Effector memory CD4-positive, alpha-beta T cell (primary cell): ENCODE results near the gene AKNA.

Experiments used
- DNase-seq, 3 donors: peaks; one replicate each; pipeline ENCODE4 v3.0.0-alpha.2; 2020
- H3K27ac ChIP-seq: 2 replicates; pipeline ENCODE4 v1.7.0; 2013; ENCODE audit warnings: mild to moderate bottlenecking, low read length, moderate library complexity; ENCODE audit not compliant: insufficient read depth, poor library complexity, severe bottlenecking
- H3K27me3 ChIP-seq: replicated peaks from 2 replicates; pipeline ENCODE4 v1.7.0; 2013; ENCODE audit warnings: mild to moderate bottlenecking, low read length; ENCODE audit not compliant: insufficient read depth, control insufficient read depth, poor library complexity, severe bottlenecking
- H3K36me3 ChIP-seq: 2 replicates; pipeline ENCODE4 v1.7.0; 2013; ENCODE audit warnings: mild to moderate bottlenecking, low read length, moderate library complexity; ENCODE audit not compliant: control insufficient read depth, insufficient read depth
- H3K4me1 ChIP-seq: 2 replicates; pipeline ENCODE4 v1.7.0; 2013; ENCODE audit warnings: low read length, mild to moderate bottlenecking; ENCODE audit not compliant: control insufficient read depth, insufficient read depth, poor library complexity, severe bottlenecking
- H3K4me3 ChIP-seq: 2 replicates; pipeline ENCODE4 v1.7.0; 2013; ENCODE audit warnings: low read length, low read depth, mild to moderate bottlenecking; ENCODE audit not compliant: insufficient read depth, poor library complexity, severe bottlenecking
- H3K9me3 ChIP-seq: 2 replicates; pipeline ENCODE4 v1.7.0; 2013; ENCODE audit warnings: mild to moderate bottlenecking, low read length, moderate library complexity; ENCODE audit not compliant: control insufficient read depth

Gene AKNA

GRCh38 chr9:114430457-114430856 is 42.7 kb upstream of the AKNA start:
- DNase-seq: no peak
- Histone ChIP-seq H3K36me3 (no peaks in the 10 kb centered on the region), H3K27ac (no peak overlapping the region), H3K4me1 (no peaks in the 10 kb centered on the region), H3K9me3 (no peaks in the 10 kb centered on the region), H3K4me3 (no peak overlapping the region), H3K27me3 (no peaks in the 10 kb centered on the region)

- H3K4me1 ChIP-seq: no peaks in the 10 kb centered on the region
- no peaks in the 10 kb centered on the region for H3K36me3 ChIP-seq
- no peaks in the 10 kb centered on the region for H3K27me3 ChIP-seq
- no peaks in the 10 kb centered on the region for H3K9me3 ChIP-seq
- H3K4me3 ChIP-seq: no peak overlapping the region
- no peak overlapping the region for H3K27ac ChIP-seq
- no peak for DNase-seq
Observed at GRCh38 chr9:114429488-114429887, 41.7 kb upstream of the AKNA start.

GRCh38 chr9:114428466-114428865 is 40.7 kb upstream of the AKNA start:
- Histone ChIP-seq H3K27ac (no peak overlapping the region), H3K9me3 (no peaks in the 10 kb centered on the region), H3K4me3 (no peak overlapping the region), H3K4me1 (no peaks in the 10 kb centered on the region), H3K27me3 (no peaks in the 10 kb centered on the region), H3K36me3 (no peaks in the 10 kb centered on the region)
- DNase-seq: no peak

GRCh38 chr9:114427644-114428043 is 39.9 kb upstream of the AKNA start:
- Histone ChIP-seq H3K4me1 (no peaks in the 10 kb centered on the region), H3K4me3 (no peak overlapping the region)
- no peak for DNase-seq

DNA sequence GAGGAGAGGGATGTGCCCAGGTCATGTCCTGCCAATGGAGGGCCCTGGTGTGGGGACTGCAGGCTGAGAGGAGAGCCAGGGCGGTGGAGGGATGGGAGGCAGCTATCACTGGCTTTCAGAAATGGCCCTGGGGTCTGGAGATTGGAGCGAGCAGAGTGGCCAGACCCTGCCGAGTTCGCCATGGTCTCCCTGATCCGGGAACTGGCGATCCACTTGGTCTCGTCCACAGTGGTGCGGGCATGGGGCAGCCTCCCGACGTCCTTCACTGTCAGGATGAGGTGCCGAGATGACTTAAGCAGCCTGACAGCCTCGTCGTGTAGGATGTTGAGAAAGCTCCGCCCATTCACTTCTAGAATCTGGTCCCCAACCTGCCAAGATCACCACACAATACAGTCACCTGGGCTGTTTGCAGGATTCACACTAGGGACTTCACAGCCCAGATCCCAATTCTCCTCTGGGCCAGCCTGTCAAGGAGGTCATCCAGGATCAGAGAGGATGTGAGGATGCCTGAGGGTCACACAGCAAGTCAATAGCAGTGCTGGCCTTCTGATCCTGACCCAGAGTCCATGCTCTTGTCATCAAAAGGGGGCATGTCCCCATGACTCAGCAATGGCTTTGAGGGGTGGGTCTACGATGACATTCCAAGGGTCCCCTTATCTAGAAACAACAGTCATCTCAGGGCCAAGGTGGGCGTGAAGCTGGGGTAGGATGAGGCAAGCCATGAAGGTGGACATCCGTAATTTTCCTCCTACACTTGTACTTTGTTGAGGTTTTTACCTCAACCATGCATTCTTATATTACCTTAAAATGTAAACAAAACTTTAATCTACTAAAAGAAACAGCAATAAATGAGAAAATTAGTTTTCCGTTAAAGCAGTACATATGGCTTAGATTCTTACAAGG is 38.5 kb upstream of the AKNA start:
- Histone ChIP-seq H3K4me3 (no peak overlapping the region), H3K9me3 (no peaks in the 10 kb centered on the region), H3K4me1 (no peaks in the 10 kb centered on the region), H3K27me3 (no peaks in the 10 kb centered on the region), H3K36me3 (no peaks in the 10 kb centered on the region), H3K27ac (no peak overlapping the region)
- DNase-seq: no peak

More at GRCh38 chr9:114427644-114428043, 39.9 kb upstream of the AKNA start:
- Histone ChIP-seq H3K27me3 (no peaks in the 10 kb centered on the region), H3K9me3 (no peaks in the 10 kb centered on the region), H3K36me3 (no peaks in the 10 kb centered on the region), H3K27ac (no peak overlapping the region)

GRCh38 chr9:114425126-114425525 is 37.3 kb upstream of the AKNA start:
- no peak for DNase-seq
- no peak overlapping the region for H3K4me3 ChIP-seq
- no peaks in the 10 kb centered on the region for H3K27me3 ChIP-seq
- no peaks in the 10 kb centered on the region for H3K36me3 ChIP-seq
- no peaks in the 10 kb centered on the region for H3K9me3 ChIP-seq
- H3K27ac ChIP-seq: no peak overlapping the region
- no peaks in the 10 kb centered on the region for H3K4me1 ChIP-seq

DNA sequence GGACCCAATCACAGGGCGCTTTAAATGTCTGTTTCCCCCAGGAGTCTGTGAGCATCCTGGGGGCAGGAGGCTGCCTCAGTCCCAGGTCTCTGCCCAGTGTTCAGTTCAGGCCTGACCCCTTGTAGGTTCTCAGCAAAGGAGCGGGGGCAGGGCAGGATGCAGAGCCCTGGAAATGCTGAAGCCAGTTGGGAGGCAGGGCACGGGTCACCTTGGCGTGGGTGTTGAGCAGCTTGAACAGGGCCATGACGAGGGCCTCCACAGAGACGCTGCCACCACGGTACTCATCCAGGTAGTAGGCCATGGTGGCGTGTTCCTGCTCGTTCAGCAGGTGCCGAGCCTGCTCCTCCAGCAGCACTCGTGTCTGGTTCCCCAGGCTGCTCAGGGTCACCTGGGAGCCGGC is 36.3 kb upstream of the AKNA start:
- Histone ChIP-seq H3K4me1 (no peaks in the 10 kb centered on the region), H3K36me3 (no peaks in the 10 kb centered on the region), H3K4me3 (no peak overlapping the region), H3K27ac (no peak overlapping the region), H3K9me3 (no peaks in the 10 kb centered on the region), H3K27me3 (no peaks in the 10 kb centered on the region)
- DNase-seq: no peak

DNA sequence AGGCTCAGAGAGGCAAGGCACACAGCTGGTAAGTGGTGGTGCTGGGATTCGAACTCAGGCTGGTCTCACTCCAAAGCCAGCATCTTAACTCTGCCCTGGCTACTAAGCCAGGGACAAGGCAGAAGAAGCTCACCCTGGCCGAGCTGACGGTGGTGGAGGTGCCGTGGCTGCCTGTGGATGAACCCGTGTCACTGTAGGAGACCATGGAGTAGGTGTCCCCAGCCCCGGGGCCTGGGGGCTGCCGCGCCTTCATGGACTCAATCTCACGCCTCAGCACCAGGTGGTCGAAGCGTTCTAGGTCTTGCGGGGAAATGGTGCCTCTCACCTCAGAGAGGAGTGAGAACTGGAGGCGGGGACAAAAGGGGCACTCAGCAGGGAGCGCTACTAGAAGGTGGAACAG is 35.4 kb upstream of the AKNA start:
- Histone ChIP-seq H3K4me1 (peaks cover 3% of the 10 kb centered on the region), H3K27ac (no peak overlapping the region), H3K9me3 (no peaks in the 10 kb centered on the region), H3K4me3 (no peak overlapping the region), H3K36me3 (no peaks in the 10 kb centered on the region), H3K27me3 (no peaks in the 10 kb centered on the region)
- DNase-seq: no peak

DNA sequence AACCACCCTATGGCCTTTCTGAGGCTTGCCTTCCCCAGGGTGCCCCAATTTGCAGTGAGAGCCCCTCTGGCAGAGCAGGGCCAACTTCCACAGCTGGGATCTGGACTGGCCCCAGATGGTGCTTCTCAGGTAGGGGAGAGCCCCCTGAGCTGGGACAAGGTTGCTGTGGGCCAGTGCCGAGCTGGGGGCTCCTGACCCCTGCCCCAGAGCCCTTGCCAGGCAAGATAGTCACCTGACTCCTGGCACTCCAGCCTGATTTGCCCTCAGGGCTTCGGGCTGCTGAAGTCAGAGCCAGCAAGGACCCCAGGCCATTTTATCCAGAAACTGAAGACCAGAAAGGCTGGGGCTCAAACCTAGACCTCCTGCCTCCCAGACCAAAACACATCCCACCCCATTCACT is 33.4 kb upstream of the AKNA start:
- Histone ChIP-seq H3K36me3 (no peaks in the 10 kb centered on the region), H3K27ac (no peak overlapping the region), H3K4me1 (peaks cover 9% of the 10 kb centered on the region), H3K4me3 (no peak overlapping the region), H3K27me3 (no peaks in the 10 kb centered on the region), H3K9me3 (no peaks in the 10 kb centered on the region)
- DNase-seq: no peak

DNA sequence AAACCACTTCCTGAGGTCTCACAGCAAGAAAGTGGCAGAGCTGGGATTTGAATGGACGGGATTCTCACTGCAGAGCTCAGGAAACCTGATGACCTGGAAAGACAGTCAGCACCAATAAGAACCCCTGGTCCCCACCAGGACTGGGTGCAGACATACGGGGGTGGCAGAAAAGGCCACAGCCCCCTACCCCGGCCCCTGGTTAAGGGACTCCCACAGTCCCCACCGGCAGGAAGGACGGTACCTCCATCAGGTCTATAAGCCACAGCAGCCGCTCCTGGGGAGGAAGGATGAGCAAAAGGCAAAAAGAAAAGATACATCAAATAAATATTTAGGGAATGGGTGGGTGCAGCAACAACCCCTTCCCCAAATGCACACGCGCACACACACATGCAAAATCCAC is 32.0 kb upstream of the AKNA start:
- Histone ChIP-seq H3K36me3 (no peaks in the 10 kb centered on the region), H3K4me3 (no peak overlapping the region), H3K27me3 (no peaks in the 10 kb centered on the region), H3K27ac (no peak overlapping the region), H3K9me3 (no peaks in the 10 kb centered on the region), H3K4me1 (peaks cover 9% of the 10 kb centered on the region)
- DNase-seq: no peak
